ENCODE data around the gene ITPK1. TPM values are rescaled to one million over a fixed set of nuclear protein-coding genes. Genes with fewer than 3 reads are reported as not detected.
A peak's percentile ranks its signal among the peaks of the same experiment; 100 is the strongest.

ITPK1 gene
- total RNA-seq, 3 donors from 2014 or later (not counting 1 experiment from before 2014, with no cell fraction given) = 73.2 to 74.8 (median 74.4) TPM

GRCh38 chr14:93103392-93104080 lies 12.2 kb downstream of the ITPK1 start:
- Histone ChIP-seq H3K36me3 (ENCODE audit: control insufficient read depth, insufficient read depth, low read length) (no peaks in the 10 kb centered on the region), H3K4me3 (ENCODE audit: low read length) (peak overlapping the region; percentile 15), H3K9me3 (ENCODE audit: control insufficient read depth, insufficient read depth, low read length) (no peaks in the 10 kb centered on the region), H3K4me1 (ENCODE audit: control insufficient read depth, insufficient read depth, low read length) (peaks cover 54% of the 10 kb centered on the region), H3K27me3 (ENCODE audit: control insufficient read depth, insufficient read depth, low read length) (no peaks in the 10 kb centered on the region), H3K27ac (ENCODE audit: low read length) (peak overlapping the region; percentile 96)
- TF ChIP-seq, protein P1, sequence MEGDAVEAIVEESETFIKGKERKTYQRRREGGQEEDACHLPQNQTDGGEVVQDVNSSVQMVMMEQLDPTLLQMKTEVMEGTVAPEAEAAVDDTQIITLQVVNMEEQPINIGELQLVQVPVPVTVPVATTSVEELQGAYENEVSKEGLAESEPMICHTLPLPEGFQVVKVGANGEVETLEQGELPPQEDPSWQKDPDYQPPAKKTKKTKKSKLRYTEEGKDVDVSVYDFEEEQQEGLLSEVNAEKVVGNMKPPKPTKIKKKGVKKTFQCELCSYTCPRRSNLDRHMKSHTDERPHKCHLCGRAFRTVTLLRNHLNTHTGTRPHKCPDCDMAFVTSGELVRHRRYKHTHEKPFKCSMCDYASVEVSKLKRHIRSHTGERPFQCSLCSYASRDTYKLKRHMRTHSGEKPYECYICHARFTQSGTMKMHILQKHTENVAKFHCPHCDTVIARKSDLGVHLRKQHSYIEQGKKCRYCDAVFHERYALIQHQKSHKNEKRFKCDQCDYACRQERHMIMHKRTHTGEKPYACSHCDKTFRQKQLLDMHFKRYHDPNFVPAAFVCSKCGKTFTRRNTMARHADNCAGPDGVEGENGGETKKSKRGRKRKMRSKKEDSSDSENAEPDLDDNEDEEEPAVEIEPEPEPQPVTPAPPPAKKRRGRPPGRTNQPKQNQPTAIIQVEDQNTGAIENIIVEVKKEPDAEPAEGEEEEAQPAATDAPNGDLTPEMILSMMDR (IDR thresholded peaks at IDR 0.05) = no peak
- DNase-seq = peak; percentile 63 to 84
- no peaks in the 10 kb centered on the region for H3K27me3 Mint-ChIP-seq (ENCODE audit: low read depth in 2 of 2)
- WGBS (ENCODE audit: insufficient coverage) = 29% methylated on average over 9 of the region's 9 CpGs
- peak overlapping the region; percentile 89 for H3K4me3 Mint-ChIP-seq
- H3K4me1 Mint-ChIP-seq = peaks cover 30 to 56% of the 10 kb centered on the region in 2 donors
- ATAC-seq = peak; percentile 96 to 97 (median 96)
- no peaks in the 10 kb centered on the region for H3K36me3 Mint-ChIP-seq
- H3K9me3 Mint-ChIP-seq = no peaks in the 10 kb centered on the region
- intact Hi-C loops (cut with micrococcal nuclease) = loop anchor here (1.0 to 5.0 kb wide), 2 partner anchors 10 to 34 kb away; no protein-coding TSS in a partner anchor
- peak overlapping the region; percentile 90 to 96 for H3K27ac Mint-ChIP-seq

GRCh38 chr14:93102141-93102540 lies 13.6 kb downstream of the ITPK1 start:
- Mint-ChIP-seq H3K27me3 (ENCODE audit: low read depth in 2 of 2) (no peaks in the 10 kb centered on the region), H3K4me3 (peak overlapping the region; percentile 89), H3K36me3 (no peaks in the 10 kb centered on the region), H3K4me1 (peaks cover 28 to 60% of the 10 kb centered on the region in 2 donors), H3K9me3 (no peaks in the 10 kb centered on the region), H3K27ac (peak overlapping the region; percentile 90 to 96)
- Histone ChIP-seq H3K4me3 (ENCODE audit: low read length) (no peak overlapping the region), H3K36me3 (ENCODE audit: control insufficient read depth, insufficient read depth, low read length) (no peaks in the 10 kb centered on the region), H3K27me3 (ENCODE audit: control insufficient read depth, insufficient read depth, low read length) (no peaks in the 10 kb centered on the region), H3K27ac (ENCODE audit: low read length) (no peak overlapping the region), H3K9me3 (ENCODE audit: control insufficient read depth, insufficient read depth, low read length) (no peaks in the 10 kb centered on the region), H3K4me1 (ENCODE audit: control insufficient read depth, insufficient read depth, low read length) (peaks cover 42% of the 10 kb centered on the region)
- intact Hi-C loops (cut with micrococcal nuclease) = loop anchor here (5.0 kb wide), 1 partner anchor 35 kb away; no protein-coding TSS in a partner anchor
- TF ChIP-seq, protein P1 (IDR thresholded peaks at IDR 0.05) = no peak
- ATAC-seq (no peak), DNase-seq (no peak)
- 95% methylated on average over 10 of the region's 10 CpGs for WGBS (ENCODE audit: insufficient coverage)

DNA sequence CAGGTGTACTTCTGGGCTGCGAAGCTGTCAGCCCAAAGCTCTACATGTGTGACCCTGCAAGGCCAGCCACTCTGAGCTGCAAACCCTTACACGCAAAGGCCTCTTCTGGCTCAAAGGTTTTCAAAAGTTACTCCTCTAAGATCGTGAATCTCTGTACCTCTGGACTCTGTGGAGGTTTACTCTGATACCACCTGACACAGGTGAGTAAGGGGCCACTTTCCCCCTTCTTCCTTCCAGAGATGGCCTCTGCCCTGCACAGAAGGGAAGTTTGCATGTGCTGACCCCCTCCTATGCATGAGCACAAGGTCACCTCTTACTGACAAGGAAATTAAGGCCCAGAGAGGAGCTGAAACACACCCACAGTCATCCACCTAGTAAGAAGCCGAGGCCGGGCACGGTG lies 14.5 kb downstream of the ITPK1 start:
- H3K4me1 ChIP-seq (ENCODE audit: control insufficient read depth, insufficient read depth, low read length) = peaks cover 37% of the 10 kb centered on the region
- no peak for ATAC-seq
- no peak overlapping the region for H3K27ac ChIP-seq (ENCODE audit: low read length)

More for the DNA sequence above, 14.5 kb downstream of the ITPK1 start:
- H3K9me3 Mint-ChIP-seq = no peaks in the 10 kb centered on the region
- Histone ChIP-seq H3K9me3 (ENCODE audit: control insufficient read depth, insufficient read depth, low read length) (no peaks in the 10 kb centered on the region), H3K36me3 (ENCODE audit: control insufficient read depth, insufficient read depth, low read length) (no peaks in the 10 kb centered on the region), H3K27me3 (ENCODE audit: control insufficient read depth, insufficient read depth, low read length) (no peaks in the 10 kb centered on the region), H3K4me3 (ENCODE audit: low read length) (no peak overlapping the region)
- no peaks in the 10 kb centered on the region for H3K27me3 Mint-ChIP-seq (ENCODE audit: low read depth in 2 of 2)
- intact Hi-C loops (cut with micrococcal nuclease) = loop anchor here (5.0 kb wide), 1 partner anchor 36 kb away; no protein-coding TSS in a partner anchor
- peaks cover 27 to 61% of the 10 kb centered on the region in 2 donors for H3K4me1 Mint-ChIP-seq
- H3K36me3 Mint-ChIP-seq = no peaks in the 10 kb centered on the region
- H3K4me3 Mint-ChIP-seq = no peak overlapping the region
- TF ChIP-seq, protein P1 (IDR thresholded peaks at IDR 0.05) = no peak
- 90% methylated on average over 6 of the region's 6 CpGs for WGBS (ENCODE audit: insufficient coverage)
- peak overlapping the region in 1 of 2 donors; percentile 61 for H3K27ac Mint-ChIP-seq
- DNase-seq = no peak
